GM21528 (cell line): Measurements from ENCODE around the gene ARHGAP9.
"Not testable (repeated sequence)": the region's sequence is repeated elsewhere in the genome, so short reads cannot be mapped to it uniquely, and the experiment has no call there.

Experiments
- ATAC-seq: cut with Tn5 transposase; IDR thresholded peaks from one replicate; pipeline ENCODE4 v1.9.1; 2021; ENCODE audit warnings: mild to moderate bottlenecking, moderate library complexity; ENCODE audit not compliant: unreplicated experiment, low FRiP score

The ARHGAP9 gene

DNA sequence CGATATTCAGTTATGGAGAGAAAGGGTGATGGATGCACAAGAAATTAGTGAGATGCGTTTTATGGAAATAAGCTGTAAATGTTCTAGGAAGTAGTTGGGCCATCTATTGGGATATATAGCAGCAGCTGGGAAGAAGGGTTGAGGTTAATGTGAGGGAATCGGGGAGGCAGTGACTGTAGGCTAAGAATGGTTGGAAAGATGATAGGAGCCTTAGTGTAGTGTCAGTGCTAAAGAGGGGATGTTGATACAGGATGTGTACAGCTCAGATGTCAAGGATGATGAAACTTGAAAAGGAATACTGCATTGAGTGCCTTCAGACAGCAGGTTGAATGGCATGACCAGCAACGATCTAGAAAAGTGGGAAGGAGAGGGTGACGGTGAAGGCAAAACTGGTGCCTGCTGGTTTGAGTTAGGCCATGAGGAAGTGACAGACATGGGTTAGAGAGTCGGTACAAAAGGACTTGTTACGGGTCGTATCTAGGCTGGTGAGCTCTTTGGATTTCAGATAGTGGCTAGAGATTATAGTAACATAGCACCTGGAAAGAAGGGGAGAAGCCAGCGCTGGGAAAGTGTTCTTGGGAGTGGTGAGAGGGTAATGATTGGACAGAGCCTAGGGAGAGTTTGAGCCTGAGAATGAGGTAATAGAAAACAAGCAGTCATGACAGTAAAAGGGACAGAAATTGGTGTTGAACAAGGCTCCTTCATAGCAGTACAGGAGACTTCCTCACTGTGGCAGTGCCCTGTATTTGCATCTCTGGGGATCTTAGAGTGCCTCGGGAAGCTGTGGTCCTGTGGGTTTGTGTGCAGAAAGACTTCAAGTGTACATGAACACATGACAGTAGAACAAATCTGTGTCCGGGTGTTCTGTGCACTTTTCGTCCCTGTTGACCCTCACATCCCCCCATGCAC lies 17.8 kb upstream of the ARHGAP9 start:
- no peak for ATAC-seq

DNA sequence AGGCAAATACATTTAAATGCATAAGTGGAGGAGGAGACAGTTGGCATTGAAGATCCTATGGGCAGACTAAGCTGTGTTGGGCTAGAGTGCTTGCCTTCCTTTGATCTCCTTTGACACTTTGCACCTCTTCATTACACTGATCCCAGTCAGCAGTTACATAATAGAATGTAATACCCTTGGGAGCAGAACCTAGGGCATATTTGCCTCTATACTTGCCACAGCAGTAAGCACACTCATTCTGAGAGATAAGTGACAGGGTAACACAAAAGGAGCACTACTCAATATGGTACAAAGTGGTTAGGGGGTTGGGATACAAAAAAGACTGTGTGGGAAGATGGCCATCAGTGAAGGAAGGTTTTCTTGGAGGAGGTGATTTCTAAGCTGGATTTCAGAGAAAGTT lies 17.2 kb upstream of the ARHGAP9 start:
- no peak for ATAC-seq

DNA sequence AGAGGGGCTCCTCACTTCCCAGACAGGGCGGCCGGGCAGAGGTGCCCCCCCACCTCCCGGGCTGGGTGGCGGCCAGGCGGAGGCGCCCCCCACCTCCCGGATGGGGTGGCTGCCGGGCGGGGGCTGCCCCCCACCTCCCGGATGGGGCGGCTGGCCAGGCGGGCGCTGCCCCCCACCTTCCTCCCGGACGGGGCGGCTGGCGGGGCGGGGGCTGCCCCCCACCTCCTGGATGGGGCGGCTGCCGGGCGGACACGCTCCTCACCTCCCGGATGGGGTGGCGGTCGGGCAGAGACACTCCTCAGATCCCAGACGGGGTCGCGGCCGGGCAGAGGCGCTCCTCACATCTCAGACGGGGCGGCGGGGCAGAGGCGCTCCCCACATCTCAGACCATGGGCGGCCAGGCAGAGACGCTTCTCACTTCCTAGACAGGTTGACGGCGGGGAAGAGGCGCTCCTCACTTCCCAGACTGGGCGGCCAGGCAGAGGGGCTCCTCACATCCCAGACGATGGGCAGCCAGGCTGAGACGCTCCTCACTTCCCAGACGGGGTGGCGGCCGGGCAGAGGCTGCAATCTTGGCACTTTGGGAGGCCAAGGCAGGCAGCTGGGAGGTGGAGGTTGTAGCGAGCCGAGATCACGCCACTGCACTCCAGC lies 15.5 kb upstream of the ARHGAP9 start:
- ATAC-seq, result not testable (repeated sequence)

DNA sequence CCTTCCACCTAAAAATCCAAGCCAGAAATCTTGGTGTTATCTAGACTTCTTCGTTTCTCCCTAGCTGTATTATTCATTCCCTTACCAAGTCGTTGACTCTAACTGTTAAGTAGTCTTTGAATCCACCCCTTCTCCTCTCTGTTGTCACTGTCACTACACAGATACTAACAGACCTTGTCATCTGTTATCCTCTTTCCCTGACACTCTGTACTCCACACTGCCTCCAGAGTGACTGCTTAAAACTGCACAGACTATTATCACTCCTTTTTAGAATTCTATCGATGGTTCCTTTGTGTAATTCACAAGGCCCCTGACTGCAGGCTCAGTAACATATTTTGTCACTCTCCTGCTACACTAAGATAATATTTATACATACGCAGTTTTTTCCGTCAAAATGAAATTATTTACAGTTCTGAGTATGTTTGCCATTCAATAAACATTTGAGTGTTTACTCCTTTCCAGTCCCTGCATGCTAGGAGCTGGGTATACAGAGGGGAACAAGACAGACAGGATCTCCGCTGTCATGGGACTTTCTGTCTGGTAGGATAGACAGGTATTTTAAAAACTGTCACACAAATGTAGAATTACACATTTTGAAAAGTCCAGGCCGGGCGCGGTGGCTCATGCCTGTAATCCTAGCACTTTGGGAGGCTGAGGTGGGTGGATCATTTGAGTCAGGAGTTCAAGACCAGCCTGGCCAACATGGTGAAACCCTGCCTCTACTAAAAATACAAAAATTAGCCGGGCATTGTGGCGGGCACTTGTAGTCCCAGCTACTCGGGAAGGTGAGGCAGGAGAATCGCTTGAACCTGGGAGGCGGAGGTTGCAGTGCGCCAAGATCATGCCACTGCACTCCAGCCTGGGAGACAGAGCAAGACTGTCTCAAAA lies 12.0 kb upstream of the ARHGAP9 start:
- no peak for ATAC-seq

DNA sequence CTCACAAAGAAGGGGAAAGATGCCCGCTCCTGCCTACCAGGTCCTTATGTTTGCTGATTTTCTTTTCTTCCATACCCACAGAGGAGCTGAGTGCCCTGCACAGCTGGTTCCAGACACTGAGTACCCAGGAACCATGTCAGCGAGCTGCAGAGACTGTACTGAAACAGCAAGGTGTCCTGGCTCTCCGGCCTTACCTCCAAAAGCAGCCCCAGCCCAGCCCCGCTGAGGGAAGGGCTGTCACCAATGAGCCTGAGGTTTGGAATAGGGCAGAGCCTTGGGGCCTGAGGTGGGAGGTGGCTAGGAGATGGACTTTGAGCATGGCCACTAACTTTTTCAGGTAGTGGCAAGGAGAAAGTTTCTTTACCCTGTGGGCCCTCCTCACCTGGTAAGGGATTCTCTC lies 10.5 kb upstream of the ARHGAP9 start:
- ATAC-seq, result no peak

DNA sequence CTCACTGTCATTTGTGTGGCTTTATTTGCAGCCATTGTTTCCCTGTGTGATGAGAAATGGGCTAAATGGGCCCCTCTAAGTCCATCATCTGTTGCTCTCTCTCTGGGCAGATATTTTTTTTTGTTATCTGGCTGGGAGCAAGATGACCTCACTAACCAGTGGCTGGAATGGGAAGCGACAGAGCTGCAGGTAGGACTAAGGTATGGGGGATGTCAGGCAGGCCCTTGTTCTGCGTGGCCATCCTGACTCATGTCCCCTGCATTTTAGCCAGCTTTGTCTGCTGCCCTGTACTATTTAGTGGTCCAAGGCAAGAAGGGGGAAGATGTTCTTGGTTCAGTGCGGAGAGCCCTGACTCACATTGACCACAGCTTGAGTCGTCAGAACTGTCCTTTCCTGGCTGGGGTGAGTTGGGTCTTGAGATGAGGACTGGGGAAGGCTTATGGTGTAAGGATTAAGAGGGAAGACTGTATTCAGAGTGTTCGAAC lies 9.5 kb upstream of the ARHGAP9 start:
- no peak for ATAC-seq

DNA sequence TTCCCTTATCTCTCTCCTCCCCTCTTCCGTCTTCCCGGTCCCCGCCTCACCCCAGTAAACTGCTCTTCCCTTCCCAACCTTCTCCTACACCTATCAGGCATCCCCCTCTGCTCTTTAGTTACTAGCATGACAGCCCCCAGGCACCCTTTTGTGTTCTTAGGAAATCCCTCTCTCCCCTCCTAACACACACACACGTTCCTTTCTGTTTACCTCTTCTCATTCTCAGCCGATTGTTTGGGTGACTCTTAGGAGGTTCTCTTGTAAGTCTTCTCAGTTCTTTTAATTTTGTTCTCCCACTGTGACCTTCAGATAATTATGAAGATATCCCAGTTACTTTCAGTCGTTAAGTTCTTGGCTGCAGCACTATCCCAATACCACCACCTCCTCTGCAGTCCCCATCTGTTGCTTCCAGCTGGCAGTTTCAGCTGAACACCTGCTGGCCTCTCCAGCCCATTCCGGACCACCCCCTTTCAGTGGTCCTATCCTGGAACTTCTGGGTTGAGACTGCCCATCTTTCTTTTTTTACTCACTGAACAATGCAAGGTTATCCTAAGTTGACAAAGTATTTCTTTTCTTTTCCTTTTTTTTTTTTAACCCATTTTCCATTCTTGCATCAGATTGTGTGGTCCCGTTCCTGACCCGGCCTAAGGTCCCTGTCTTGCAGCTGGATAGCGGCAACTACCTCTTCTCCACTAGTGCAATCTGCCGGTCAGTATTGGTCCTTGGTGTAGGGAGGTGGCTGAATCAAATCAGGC lies 8.9 kb upstream of the ARHGAP9 start:
- no peak for ATAC-seq

DNA sequence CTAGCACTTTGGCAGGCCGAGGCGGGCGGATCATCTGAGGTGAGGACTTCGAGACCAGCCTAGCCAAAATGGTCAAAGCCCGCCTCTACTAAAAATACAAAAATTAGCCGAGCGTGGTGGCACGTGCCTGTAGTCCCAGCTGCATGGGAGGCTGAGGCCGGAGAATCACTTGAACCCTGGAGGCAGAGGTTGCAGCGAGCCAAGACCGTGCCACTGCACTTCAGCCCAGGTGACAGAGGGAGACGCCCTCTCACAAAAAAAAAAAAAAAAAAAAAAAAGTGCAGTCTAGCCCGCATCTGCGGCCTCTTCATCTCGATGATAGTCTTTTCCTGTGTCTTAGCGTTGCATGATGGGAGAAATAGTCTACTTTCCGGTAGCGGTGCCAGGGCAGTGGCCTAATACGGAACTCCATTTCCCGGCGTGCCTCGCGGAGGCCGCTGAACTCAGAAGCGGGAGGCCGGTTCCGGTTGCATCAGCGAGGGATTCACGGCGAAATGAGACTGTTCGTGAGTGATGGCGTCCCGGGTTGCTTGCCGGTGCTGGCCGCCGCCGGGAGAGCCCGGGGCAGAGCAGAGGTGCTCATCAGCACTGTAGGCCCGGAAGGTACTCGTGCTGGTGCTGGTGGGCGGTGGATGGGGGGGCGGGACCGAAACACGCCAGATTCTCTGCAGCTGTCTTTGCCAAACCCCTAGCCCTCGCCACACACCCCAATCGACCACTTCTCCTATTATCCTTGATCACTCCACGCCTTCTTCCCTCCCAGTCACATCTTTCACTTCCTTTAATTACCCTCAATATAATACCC lies 8.1 kb upstream of the ARHGAP9 start, which contains the start of gene MARS1:
Gene MARS1, plus strand, starts transcription at position 472 of the 805 bp plus-strand sequence. Its CDS starts 23 bp downstream, at position 495.
- ATAC-seq, result peak; percentile 94

DNA sequence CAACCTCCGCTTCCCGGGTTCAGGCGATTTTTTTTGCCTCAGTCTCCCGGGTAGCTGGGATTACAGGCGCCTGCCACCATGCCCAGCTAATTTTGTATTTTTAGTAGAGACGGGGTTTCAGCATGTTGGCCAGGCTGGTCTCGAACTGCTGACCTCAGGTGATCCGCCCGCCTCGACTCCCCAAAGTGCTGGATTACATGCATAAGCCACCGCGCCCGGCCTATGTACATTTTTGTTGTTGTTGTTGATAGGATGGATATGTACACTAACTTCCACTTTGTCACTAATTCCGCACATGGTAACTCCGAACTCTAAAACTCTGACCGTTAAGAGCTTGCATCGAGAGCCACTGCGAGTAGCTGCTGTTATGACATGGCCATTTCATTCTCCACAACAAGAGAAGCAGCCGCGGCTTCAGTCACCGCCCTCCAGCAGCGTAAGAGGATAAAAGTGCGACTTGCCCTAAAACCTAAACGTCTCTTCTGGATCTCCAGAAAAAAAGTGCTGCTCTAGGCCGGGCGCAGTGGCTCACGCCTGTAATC lies 7.5 kb upstream of the ARHGAP9 start:
- no peak for ATAC-seq

DNA sequence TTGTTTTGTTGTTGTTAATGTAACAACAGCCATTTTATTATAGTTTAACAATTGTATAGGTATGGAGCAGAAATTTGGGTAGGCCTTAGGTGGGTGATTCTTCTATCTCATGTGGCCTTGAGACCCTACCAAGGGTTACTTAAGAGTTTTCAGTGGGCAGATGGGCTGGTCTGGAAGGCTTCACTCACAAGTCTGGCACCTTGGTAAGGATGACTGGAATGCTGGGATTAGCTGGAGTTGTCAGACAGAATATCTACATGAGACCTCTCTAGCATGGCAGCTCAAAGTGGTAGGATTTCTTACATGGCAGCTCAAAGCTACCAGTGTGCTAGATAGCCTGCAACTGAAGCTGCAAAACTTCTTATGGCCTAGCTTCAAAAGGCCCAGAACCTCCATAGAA lies 6.0 kb upstream of the ARHGAP9 start:
- no peak for ATAC-seq

DNA sequence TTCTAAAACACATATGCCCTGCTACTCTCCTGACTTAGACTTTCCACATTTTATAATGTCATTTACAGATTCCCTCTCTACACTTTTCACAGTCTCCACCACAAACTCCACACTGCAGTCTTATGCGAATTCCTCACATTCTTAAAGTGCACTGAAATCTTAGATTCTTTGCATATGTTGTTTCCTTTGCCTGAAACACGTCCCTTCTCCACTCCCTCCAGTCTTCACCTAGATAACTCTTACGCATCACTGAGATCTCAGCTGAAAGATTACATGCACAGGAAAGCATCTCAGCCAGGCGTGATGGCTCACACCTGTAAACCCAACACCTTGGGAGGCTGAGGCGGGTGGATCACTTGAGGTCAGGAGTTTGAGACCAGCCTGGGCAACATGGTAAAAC lies 3.8 kb upstream of the ARHGAP9 start:
- ATAC-seq, result no peak

DNA sequence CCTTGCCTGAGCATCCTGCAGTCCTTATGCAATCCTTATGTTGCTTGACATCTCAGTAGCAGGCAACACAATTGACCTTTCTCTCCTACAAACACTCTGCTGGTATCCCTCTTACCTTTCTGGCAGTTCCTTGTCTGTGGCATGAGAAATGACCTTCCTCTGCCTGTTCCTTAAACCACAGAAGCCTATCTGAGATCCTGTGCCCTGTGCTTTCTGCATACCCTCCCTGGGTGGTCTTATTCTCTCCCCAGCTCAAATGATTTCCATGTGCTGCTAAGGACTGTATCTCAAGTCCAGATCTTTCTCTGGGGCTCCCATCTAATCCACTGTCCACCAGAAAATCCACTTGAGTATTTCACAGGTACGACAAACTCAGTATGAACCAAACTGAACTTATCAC lies 2.0 kb upstream of the ARHGAP9 start:
- ATAC-seq, result no peak

DNA sequence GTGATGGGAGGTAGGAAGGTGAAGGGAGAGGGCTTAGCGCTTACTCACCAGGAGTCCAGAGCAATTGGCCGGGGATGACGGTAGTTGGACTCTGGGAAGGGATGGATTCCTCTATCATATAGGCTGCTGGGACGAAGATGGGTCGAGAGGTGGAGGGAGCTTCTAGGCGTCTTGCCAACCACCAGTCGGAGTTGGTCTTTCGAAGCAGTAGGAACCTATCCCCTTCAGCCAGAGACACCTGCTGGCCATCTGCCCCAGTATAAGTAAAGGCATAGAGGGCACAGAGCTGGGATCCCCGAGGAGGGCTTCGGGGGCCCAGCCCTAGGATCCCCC lies 657 bp downstream of the ARHGAP9 start:
- no peak for ATAC-seq

DNA sequence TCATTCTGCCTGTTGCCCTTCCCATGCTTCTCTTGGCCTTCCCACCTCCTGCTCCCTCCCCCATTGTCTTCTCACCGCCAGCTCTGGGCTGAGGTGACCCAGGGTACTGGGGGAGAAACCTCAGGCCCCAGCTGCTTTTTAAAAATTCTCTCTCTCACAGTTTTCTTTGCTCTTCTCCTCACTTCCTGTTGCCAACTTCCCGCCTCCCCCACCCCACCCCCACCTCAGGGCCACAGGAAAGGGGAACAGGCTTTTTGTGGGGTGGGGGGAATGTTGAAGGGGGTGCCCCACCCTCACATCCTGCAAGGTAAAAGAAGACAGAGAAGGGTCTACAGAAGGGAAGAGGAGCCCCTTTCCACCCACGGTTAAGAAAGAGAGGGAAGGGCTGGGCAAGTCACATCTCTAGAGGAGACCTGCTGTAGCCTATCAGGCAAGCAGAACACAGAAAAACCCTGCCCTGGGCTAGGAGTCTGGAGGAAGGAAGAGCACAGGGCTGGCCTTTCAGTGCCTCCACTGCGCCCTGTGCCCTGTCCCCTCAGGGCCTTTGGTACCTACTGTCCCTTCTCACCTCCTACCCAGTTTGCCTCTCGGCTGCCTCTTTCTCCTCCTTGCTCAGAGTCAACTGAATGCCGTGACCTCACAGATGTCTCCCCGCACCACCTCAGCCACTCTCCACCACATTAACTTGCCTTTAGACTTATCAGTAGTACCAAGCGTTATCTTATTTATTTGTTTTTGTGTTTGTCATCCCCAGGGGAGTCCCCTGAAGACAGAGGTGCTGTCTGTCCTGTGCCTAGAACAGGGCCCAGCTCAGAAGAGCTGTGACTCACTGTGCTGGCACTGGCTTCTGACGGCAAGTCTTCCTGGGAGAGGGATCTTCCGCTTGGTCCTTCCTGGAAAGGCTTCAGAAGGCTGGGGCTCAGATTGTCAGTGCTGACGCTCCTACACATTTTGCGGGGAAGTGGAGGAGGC lies 1.7 kb downstream of the ARHGAP9 start:
- peak; percentile 45 for ATAC-seq

DNA sequence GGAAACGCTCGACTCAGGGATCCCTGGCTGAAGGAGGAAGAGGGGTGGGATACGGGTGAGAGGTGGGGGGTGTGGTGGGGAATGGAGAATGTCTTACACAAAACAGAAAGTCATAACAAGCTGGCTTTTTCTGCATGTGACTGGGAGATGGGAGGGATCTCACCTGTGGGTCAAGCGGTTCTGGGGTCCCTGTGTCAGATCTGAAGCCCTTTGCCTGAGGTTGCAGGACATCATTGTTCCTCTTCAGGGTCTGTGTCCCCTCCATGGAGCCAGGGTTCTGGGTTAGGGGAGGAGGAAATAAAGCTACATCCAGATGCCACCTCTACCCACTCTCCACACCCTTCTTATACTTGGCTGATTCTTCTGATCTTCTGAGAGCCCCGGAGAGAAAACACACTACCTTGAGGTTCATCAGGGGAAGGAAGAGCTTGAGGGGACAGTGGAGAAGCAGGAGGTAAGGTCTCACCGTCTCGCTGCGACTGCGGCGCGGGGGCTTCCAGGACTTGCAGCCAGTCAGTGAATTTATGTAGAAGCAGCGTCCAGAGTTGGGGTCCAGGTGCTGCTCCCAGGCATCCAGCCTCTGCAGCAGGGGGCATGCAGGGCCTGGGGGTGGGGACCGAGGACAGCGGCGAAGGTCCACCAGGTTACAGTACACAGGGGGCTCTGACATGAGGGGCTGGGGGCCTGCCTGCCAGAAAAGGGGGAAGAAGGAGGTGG lies 2.5 kb downstream of the ARHGAP9 start:
- ATAC-seq, result no peak

DNA sequence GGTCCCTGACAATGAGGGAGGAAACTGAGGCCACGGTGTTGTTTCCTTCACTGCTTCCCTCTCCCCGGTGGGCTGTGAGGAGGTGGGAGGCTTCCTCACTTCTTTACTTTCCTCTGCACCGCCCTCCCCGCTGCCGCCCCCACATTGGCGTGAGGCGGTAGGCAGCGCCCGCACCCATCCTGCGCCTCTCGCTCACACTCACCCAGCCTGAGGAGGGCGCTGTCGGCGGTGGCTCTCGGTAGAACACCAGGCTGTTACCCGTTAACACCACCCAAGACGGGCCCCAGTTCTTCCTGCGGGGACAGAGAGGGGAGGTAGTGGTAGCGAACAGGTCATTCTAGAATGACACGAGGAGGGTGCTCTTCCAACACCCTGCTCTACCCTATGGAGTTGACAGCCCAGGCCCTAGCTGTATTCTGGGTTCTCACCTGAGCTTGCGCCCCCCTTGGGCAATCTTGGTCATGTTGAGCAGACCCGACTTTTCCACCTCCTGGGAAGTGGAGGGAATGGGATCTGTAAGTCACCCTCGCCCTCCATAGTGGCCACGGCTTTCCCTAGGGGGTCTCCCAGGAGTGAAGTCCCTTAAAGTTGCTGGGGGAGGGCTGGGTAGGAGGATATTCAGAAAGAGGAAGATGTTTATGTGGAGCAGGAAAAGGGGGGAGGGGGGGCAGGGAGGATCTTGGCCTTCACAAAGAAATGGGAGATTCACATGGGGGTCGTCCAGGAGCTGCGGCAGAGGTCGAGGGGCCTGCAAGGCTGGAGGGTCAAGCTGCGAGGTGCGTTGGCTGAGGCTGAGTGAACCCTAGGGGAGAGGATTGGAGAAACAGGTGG lies 3.3 kb downstream of the ARHGAP9 start:
- ATAC-seq, result no peak
